HepG2 (cell line): ENCODE measurements around the gene ING2. TPM values are rescaled to one million over a fixed set of nuclear protein-coding genes. Genes with fewer than 3 reads are reported as not detected.

ENCODE experiments used
- ATF4 ChIP-seq, 2 experiments: fragments of 450-650 bp in 1 of 2; sonication (generic) in 1 of 2; formaldehyde crosslinking; IDR thresholded peaks; 2 replicates each; pipeline versions ENCODE4 v1.5.0 to v1.8.0; 2020 to 2022; ENCODE audit warnings: mild to moderate bottlenecking in 1 of 2, missing genetic modification reagents in 1 of 2
- CBFB ChIP-seq: sonication (generic); formaldehyde crosslinking; IDR thresholded peaks from 2 replicates; pipeline ENCODE4 v1.4.0; 2020; ENCODE audit warnings: missing genetic modification reagents
- E2F2 ChIP-seq: sonication (generic); formaldehyde crosslinking; IDR thresholded peaks from 2 replicates; pipeline ENCODE4 v1.4.0; 2020; ENCODE audit warnings: missing genetic modification reagents, borderline replicate concordance
- FOXP4 ChIP-seq: sonication (generic); formaldehyde crosslinking; IDR thresholded peaks from 2 replicates; pipeline ENCODE4 v1.4.0; 2020; ENCODE audit warnings: missing genetic modification reagents
- HDAC1 ChIP-seq: sonication (generic); formaldehyde crosslinking; IDR thresholded peaks from 2 replicates; pipeline ENCODE4 v1.5.1; 2020; ENCODE audit warnings: mild to moderate bottlenecking, missing genetic modification reagents
- HNRNPH1 ChIP-seq: fragments of 200-400 bp; formaldehyde crosslinking; optimal IDR thresholded peaks from 2 replicates; pipeline ENCODE3; 2017; ENCODE audit warnings: mild to moderate bottlenecking, low read depth, low read length
- MXI1 ChIP-seq: IDR thresholded peaks from 3 replicates; pipeline ENCODE4 v1.6.1; 2012; ENCODE audit warnings: low read depth, low read length, inconsistent platforms, borderline replicate concordance
- PRDM4 ChIP-seq: sonication (generic); formaldehyde crosslinking; IDR thresholded peaks from 2 replicates; pipeline ENCODE4 v1.9.0; 2021; ENCODE audit warnings: missing genetic modification reagents, borderline replicate concordance
- SNAPC2 ChIP-seq: sonication (generic); formaldehyde crosslinking; IDR thresholded peaks from 2 replicates; pipeline ENCODE4 v1.8.1; 2022; ENCODE audit warnings: mild to moderate bottlenecking, missing genetic modification reagents
- TGIF2 ChIP-seq: IDR thresholded peaks from 2 replicates; pipeline ENCODE4 v1.6.1; 2016; ENCODE audit warnings: control low read depth, missing compliant biosample characterization
- TRIM22 ChIP-seq: fragments of 450-650 bp; IDR thresholded peaks from 2 replicates; pipeline ENCODE4 v1.6.1; 2017
- ZMYM2 ChIP-seq: sonication (generic); formaldehyde crosslinking; IDR thresholded peaks from 2 replicates; pipeline ENCODE4 v1.8.0; 2022; ENCODE audit warnings: mild to moderate bottlenecking, missing genetic modification reagents
- ZNF382 ChIP-seq: sonication (generic); formaldehyde crosslinking; IDR thresholded peaks from 2 replicates; pipeline ENCODE4 v1.5.0; 2020; ENCODE audit warnings: missing genetic modification reagents, mild to moderate bottlenecking, borderline replicate concordance
- ZNF687 ChIP-seq: sonication (generic); formaldehyde crosslinking; IDR thresholded peaks from 2 replicates; pipeline ENCODE4 v1.5.1; 2020; ENCODE audit warnings: mild to moderate bottlenecking, missing genetic modification reagents, moderate library complexity
- ZNF878 ChIP-seq: sonication (generic); formaldehyde crosslinking; IDR thresholded peaks from 2 replicates; pipeline ENCODE4 v1.8.1; 2023; ENCODE audit warnings: mild to moderate bottlenecking, missing genetic modification reagents, moderate library complexity
- ZSCAN31 ChIP-seq: sonication (generic); formaldehyde crosslinking; IDR thresholded peaks from 2 replicates; pipeline ENCODE4 v1.5.0; 2020; ENCODE audit warnings: low read depth, mild to moderate bottlenecking, missing genetic modification reagents
- polyA plus RNA-seq, 8 experiments: library from polyadenylated mRNA; depleted of rRNA in 3 of 8; stranded (reverse) in 7 of 8; unstranded in 1 of 8; fragments of >200 nt; fragmentation: Illumina TruSeq in 4 of 8; extraction: Trizol in 4 of 8; gene quantifications; 2 replicates each; pipeline versions ENCODE4 v1.2.1 to v1.2.3, GENCODE V29; 2011 to 2016; ENCODE audit warnings: low read depth in 4 of 8, missing spikeins in 1 of 8, mixed read lengths in 1 of 8; ENCODE audit not compliant: insufficient read depth in 1 of 8
- total RNA-seq, 5 experiments: library from RNA; depleted of rRNA; stranded (reverse); fragments of >200 nt; fragmentation: Illumina TruSeq; extraction: Trizol; gene quantifications; 2 replicates each; pipeline ENCODE4 v1.2.3, GENCODE V29; 2016; ENCODE audit warnings: low read depth in 1 of 5

The ING2 gene
- total and polyA plus RNA-seq, 2 of the 13 experiments (the other 11 are each of a cell fraction or from before 2014, with no cell fraction given): 6.6 to 12.4 TPM

GRCh38 chr4:183499389-183499788 is 5.5 kb upstream of the ING2 start (continued):
- TF ChIP-seq ZNF687 (no peak), MXI1 (peak; percentile 41; the same call in 1 of the 3 replicates), ZNF382 (CRISPR knock-in tag) (no peak), SNAPC2 (CRISPR knock-in tag) (no peak), PRDM4 (CRISPR knock-in tag) (no peak), TGIF2 (CRISPR knock-in tag) (no peak), ZNF878 (no peak), TRIM22 (no peak), FOXP4 (CRISPR knock-in tag) (0 out of 2 replicates have a peak, but pooled peaks have one; percentile 28), ATF4 (CRISPR knock-in tag; IDR thresholded peaks at IDR 0.05) (0 out of 4 replicates have a peak, but pooled peaks of 1 of the 2 experiments have one; percentile 20), ZSCAN31 (CRISPR knock-in tag) (no peak), ZMYM2 (CRISPR knock-in tag) (no peak), HNRNPH1 (no peak), HDAC1 (no peak), E2F2 (no peak), CBFB (no peak)
